Stomach smooth muscle (tissue), 2 donors: ENCODE data around the gene RANBP1.

Experiments used
- H3K27ac ChIP-seq: one replicate; pipeline ENCODE4 v1.7.0; 2013; ENCODE audit warnings: mild to moderate bottlenecking, low read length, inconsistent platforms
- H3K27me3 ChIP-seq, 2 donors: one replicate each; pipeline ENCODE4 v1.7.0; 2013; ENCODE audit warnings: low read length in 2 of 2; ENCODE audit not compliant: insufficient read depth in 2 of 2, control insufficient read depth in 1 of 2
- H3K36me3 ChIP-seq, 2 donors: one replicate each; pipeline ENCODE4 v1.7.0; 2013; ENCODE audit warnings: low read length in 2 of 2; ENCODE audit not compliant: control insufficient read depth in 2 of 2, insufficient read depth in 2 of 2
- H3K4me1 ChIP-seq: one replicate; pipeline ENCODE4 v1.7.0; 2013; ENCODE audit warnings: low read length; ENCODE audit not compliant: control insufficient read depth, insufficient read depth
- H3K4me3 ChIP-seq, 2 donors: one replicate each; pipeline ENCODE4 v1.7.0; 2013; ENCODE audit warnings: low read length in 2 of 2
- H3K9ac ChIP-seq, 2 donors: one replicate each; pipeline ENCODE4 v1.7.0; 2013; ENCODE audit warnings: low read length in 2 of 2, mild to moderate bottlenecking in 1 of 2
- H3K9me3 ChIP-seq, 2 donors: one replicate each; pipeline ENCODE4 v1.7.0; 2013; ENCODE audit warnings: low read length in 2 of 2; ENCODE audit not compliant: control insufficient read depth in 2 of 2
- donor health status: healthy.
- donor health status: Pancreatic carcinoma.

The RANBP1 gene

GRCh38 chr22:20148414-20148813 lies 32.5 kb downstream of the RANBP1 start:
- Histone ChIP-seq H3K9ac (no peak overlapping the region), H3K27ac (no peak overlapping the region)

GRCh38 chr22:20149257-20150250 lies 33.6 kb downstream of the RANBP1 start:
- no peaks in the 10 kb centered on the region for H3K9me3 ChIP-seq
- H3K4me1 ChIP-seq: no peaks in the 10 kb centered on the region
- H3K36me3 ChIP-seq: no peaks in the 10 kb centered on the region
- H3K27ac ChIP-seq: no peak overlapping the region
- no peak overlapping the region for H3K9ac ChIP-seq
- H3K27me3 ChIP-seq: peaks cover 0 to 2% of the 10 kb centered on the region in 2 donors
- no peak overlapping the region for H3K4me3 ChIP-seq

More at GRCh38 chr22:20148414-20148813, 32.5 kb downstream of the RANBP1 start:
- Histone ChIP-seq H3K4me1 (no peaks in the 10 kb centered on the region), H3K36me3 (peaks cover 0 to 3% of the 10 kb centered on the region in 2 donors), H3K9me3 (no peaks in the 10 kb centered on the region), H3K4me3 (no peak overlapping the region), H3K27me3 (no peaks in the 10 kb centered on the region)

DNA sequence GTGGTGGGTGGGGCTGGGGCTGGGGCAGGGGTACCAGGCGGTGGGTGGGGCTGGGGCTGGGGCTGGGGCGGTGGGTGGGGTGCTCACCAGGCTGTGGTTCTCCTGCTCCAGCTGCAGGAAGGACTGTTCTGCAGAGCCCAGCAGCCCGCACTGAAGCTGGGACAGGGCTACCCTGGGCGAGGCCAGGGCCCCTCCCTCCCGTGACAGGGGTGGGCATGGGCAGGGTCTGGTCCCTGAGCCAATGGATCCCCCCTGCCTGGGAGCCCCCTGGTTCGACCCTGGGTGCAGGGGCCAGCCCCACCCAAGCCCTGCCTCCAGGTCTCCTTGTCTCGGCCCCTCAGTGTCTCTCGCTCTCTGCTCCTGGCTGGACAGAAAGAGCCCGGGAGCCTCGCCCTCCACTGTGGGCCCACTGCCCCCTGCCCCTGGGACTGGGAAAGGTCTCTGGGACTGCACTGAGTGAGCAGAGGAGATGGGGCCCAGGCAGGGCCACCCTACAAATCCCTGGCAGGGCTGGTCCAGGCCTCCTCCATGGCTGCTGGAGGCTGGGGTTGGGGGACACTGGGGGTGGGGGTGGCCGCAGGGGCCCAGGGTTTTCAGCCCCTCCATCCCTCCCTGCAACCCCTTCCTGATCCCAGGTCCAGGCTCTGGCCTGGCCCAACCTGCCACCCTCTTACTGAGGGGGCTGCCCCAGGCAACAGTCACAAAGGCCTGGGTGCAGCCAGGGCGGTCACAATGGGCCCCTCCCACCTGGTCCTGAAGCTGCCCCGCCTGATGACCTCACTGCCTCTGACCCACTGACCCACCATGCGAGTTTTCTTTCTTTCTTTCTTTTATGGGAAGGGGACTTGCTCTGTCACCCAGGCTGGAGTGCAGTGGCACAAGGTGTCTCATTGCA lies 34.7 kb downstream of the RANBP1 start, which contains the start of gene CCDC188:
TSS of gene CCDC188 (minus strand) at position 675 of the 895 bp plus-strand sequence. CDS start at position 606, 69 bp downstream.
- Histone ChIP-seq H3K4me3 (no peak within 1 kb of the TSS), H3K27ac (no peak within 1 kb of the TSS), H3K27me3 (peaks cover 0 to 6% of the 10 kb centered on the region in 2 donors), H3K9me3 (no peaks in the 10 kb centered on the region), H3K9ac (no peak within 1 kb of the TSS), H3K4me1 (no peaks in the 10 kb centered on the region), H3K36me3 (no peaks in the 10 kb centered on the region)

- no peaks in the 10 kb centered on the region for H3K9me3 ChIP-seq
- no peaks in the 10 kb centered on the region for H3K36me3 ChIP-seq
- no peaks in the 10 kb centered on the region for H3K4me1 ChIP-seq
- peaks cover 2 to 6% of the 10 kb centered on the region in 2 donors for H3K27me3 ChIP-seq
- no peak overlapping the region for H3K9ac ChIP-seq
- H3K27ac ChIP-seq: no peak overlapping the region
- H3K4me3 ChIP-seq: no peak overlapping the region
Observed at GRCh38 chr22:20151276-20151588, 35.3 kb downstream of the RANBP1 start.

DNA sequence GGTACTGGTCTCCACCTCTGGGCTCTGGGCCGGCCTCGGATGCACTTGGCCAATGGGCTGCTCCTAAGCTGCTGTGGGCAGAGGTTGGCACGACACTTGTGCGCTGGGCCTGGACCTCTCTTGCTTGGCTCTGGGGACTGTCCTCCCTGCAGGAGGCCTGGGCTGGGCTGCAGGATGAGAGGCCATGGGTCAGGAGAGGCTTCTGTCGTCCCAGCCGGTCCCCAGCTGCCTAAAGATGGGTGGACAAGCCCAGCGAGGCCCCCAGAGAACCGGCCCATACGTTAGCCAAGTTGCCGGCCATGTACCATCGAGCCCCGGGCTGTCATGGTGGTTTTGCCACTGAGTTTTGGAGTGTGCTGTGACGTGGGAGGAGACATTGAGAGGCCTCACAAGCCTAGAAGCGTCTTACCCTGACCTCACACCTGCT lies 36.6 kb downstream of the RANBP1 start:
- H3K4me1 ChIP-seq: peaks cover 4% of the 10 kb centered on the region
- H3K9ac ChIP-seq: no peak overlapping the region
- H3K36me3 ChIP-seq: no peaks in the 10 kb centered on the region
- H3K27ac ChIP-seq: no peak overlapping the region
- no peaks in the 10 kb centered on the region for H3K9me3 ChIP-seq
- no peak overlapping the region for H3K4me3 ChIP-seq
- peaks cover 4 to 11% of the 10 kb centered on the region in 2 donors for H3K27me3 ChIP-seq

DNA sequence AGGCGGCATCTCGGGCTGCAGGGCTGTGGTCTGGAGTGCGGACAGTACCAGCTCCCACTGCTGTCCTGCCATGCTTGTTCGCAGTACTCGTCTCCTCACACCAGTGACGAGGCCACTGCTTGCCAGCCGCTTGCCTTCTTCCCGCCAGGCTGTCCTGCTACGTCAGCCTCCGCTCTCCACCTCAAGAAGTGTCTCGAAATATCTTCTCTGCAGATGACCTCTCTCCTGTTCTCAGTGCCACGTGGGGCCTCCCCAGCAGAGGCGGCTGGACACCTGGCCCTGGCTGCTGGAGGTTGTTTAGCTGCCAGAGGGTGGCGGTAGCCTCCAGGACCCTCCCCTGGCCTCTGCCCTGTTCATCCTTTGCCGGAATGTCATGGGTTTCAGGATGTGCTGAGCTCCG lies 38.0 kb downstream of the RANBP1 start:
- H3K9me3 ChIP-seq: no peaks in the 10 kb centered on the region
- H3K36me3 ChIP-seq: no peaks in the 10 kb centered on the region
- H3K9ac ChIP-seq: no peak overlapping the region
- H3K27me3 ChIP-seq: peaks cover 4 to 15% of the 10 kb centered on the region in 2 donors
- H3K4me3 ChIP-seq: no peak overlapping the region
- no peak overlapping the region for H3K27ac ChIP-seq
- peaks cover 4% of the 10 kb centered on the region for H3K4me1 ChIP-seq

DNA sequence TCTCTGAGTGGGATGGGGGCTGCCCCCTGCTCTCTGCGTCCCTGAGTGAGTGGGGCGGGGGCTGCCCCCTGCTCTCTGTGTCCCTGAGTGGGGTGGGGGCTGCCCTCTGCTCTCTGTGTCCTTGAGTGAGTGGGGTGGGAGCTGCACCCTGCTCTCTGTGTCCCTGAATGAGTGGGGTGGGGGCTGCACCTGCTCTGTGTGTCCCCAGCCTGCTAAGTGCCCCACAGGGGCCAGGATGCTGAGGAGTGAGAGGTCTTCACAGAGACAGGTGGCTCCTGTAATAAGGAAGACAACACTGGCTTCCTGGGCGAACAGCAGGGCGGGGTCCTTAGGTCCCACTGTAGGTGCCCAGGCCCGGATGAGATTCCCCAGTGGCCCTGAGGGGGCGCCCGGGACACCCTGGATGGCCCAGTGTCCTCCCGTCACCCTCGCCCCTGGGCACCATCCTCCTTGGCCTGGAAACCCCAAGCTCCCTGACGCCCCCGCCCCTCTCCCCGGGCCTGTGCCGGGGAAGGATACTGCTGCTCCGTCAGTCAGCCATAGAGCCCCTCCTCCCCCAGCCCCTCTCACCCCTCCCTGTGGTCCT lies 38.8 kb downstream of the RANBP1 start:
- no peaks in the 10 kb centered on the region for H3K36me3 ChIP-seq
- H3K4me3 ChIP-seq: no peak overlapping the region
- H3K9ac ChIP-seq: no peak overlapping the region
- H3K27ac ChIP-seq: no peak overlapping the region
- no peaks in the 10 kb centered on the region for H3K9me3 ChIP-seq
- peaks cover 4 to 15% of the 10 kb centered on the region in 2 donors for H3K27me3 ChIP-seq
- H3K4me1 ChIP-seq: peaks cover 4% of the 10 kb centered on the region

GRCh38 chr22:20155330-20156041 lies 39.6 kb downstream of the RANBP1 start:
- Histone ChIP-seq H3K9me3 (no peaks in the 10 kb centered on the region), H3K4me1 (peaks cover 4% of the 10 kb centered on the region), H3K27ac (no peak overlapping the region), H3K9ac (no peak overlapping the region), H3K27me3 (peaks cover 4 to 15% of the 10 kb centered on the region in 2 donors), H3K4me3 (no peak overlapping the region), H3K36me3 (no peaks in the 10 kb centered on the region)

- no peaks in the 10 kb centered on the region for H3K36me3 ChIP-seq
- H3K4me3 ChIP-seq: no peak overlapping the region
- peaks cover 4% of the 10 kb centered on the region for H3K4me1 ChIP-seq
- no peaks in the 10 kb centered on the region for H3K9me3 ChIP-seq
- no peak overlapping the region for H3K9ac ChIP-seq
- no peak overlapping the region for H3K27ac ChIP-seq
- H3K27me3 ChIP-seq: peaks cover 4 to 16% of the 10 kb centered on the region in 2 donors
Observed at GRCh38 chr22:20156042-20156389, 40.1 kb downstream of the RANBP1 start.
